SK-N-DZ (cell line): ENCODE results near the gene KLHDC4.

Experiments used
- DNase-seq: peaks from one replicate; pipeline ENCODE4 v3.0.0-alpha.2; 2015; ENCODE audit warnings: low spot score

The KLHDC4 gene

GRCh38 chr16:87662254-87663204 lies 103.3 kb downstream of the KLHDC4 start:
- DNase-seq: no peak

- DNase-seq: no peak
Measured at GRCh38 chr16:87661561-87661960, 104.2 kb downstream of the KLHDC4 start.

- no peak for DNase-seq
Measured at GRCh38 chr16:87658564-87659225, 107.1 kb downstream of the KLHDC4 start.
